ENCODE results near the gene LFNG. TPM values are rescaled to one million over a fixed set of nuclear protein-coding genes. Genes with fewer than 3 reads are reported as not detected.

LFNG gene
- total and polyA plus RNA-seq, 9 of the 15 experiments (the other 6 are each of a cell fraction or from before 2014, with no cell fraction given) = 0.03 to 0.89 (median 0.25) TPM; not detected in 1

DNA sequence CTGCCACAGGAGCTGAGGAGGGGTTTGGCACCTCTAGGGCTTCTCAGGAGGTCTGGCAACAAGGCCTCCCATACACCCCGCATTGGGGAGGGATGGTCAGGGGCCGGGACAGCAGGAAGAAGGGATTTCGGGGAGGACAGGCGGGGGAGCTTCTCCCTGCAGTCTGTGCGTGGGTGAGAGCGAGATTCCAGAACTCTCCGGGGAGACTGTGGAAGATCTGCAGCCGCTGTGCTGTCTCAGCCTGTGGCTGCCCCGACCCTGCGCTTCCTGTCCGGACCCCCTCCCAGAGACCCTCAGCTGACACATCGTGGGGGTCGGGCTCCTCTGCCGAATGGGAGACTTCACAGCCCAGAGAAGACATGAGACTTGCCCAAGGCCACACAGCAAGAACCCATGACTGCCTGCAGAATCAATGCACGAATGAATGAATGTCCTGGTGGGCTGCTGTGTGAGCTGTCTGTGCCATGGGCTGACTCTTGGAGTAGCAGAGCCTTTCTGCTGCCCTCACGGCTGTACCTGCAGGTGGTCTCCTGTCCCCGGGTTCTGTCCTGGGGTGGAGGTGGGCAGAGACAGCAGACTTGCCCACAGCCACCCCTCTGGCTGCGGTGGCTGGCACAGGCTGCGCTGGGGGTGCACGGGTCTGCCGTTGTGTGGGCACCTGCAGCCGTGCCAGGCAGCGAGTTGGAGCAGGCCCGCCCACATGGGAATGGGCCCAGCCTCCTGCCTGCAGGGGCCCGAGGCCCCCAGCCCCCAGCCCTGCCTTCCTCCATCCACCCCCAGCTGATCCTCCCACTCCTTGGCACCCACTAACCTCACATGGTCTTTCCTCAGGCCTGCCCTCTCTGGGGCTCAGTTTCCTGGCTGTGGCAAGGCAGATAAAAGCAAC lies 16.3 kb upstream of the LFNG start:
- Histone ChIP-seq H3K79me2 (ENCODE audit: control insufficient read depth, insufficient read depth, low read length) (no peaks in the 10 kb centered on the region), H4K20me1 (replicated peaks; ENCODE audit: control insufficient read depth, insufficient read depth, low read length) (no peaks in the 10 kb centered on the region), H3K9ac (ENCODE audit: insufficient read depth in 1 of 2, low read depth in 2 of 2, low read length in 2 of 2) (no peak overlapping the region), H3K27me3 (ENCODE audit: control insufficient read depth in 2 of 2, insufficient read depth in 2 of 2, low read length in 2 of 2) (peaks cover 2 to 59% of the 10 kb centered on the region in 2 experiments; a peak in 3 of 5 replicates), H3K9me3 (replicated peaks; ENCODE audit: control insufficient read depth, insufficient read depth, low read depth, low read length) (no peaks in the 10 kb centered on the region), H3K36me3 (ENCODE audit: control insufficient read depth, insufficient read depth, low read length) (no peaks in the 10 kb centered on the region), H3K9me1 (ENCODE audit: control insufficient read depth, insufficient read depth, low read length) (no peaks in the 10 kb centered on the region), H3K4me1 (replicated peaks in 1 of 2; ENCODE audit: control insufficient read depth in 2 of 2, insufficient read depth in 2 of 2, low read length in 2 of 2) (peaks cover 0 to 53% of the 10 kb centered on the region in 2 experiments; a peak in 2 of 5 replicates), H3K27ac (ENCODE audit: extremely low read depth, low read depth, low read length) (no peak overlapping the region), H3K4me3 (no peak overlapping the region), H2AFZ (ENCODE audit: low read depth, low read length) (no peak overlapping the region), H3K4me2 (ENCODE audit: insufficient read depth, low read length) (no peak overlapping the region)
- 11% methylated on average over 22 of the region's 25 CpGs for WGBS (ENCODE audit: insufficient coverage, low coverage, missing lambda C conversion rate)
- ChIA-PET CTCF (ENCODE audit: low intra/inter-chr PET ratio) (no interaction called here), POLR2A (interaction anchor here (0.7 kb wide), 1 partner anchor 308 kb away, joined by 3 read pairs; no protein-coding TSS in a partner anchor)
- DNase-seq (ENCODE audit: extremely low read depth in 1 of 4, low spot score in 3 of 4) = no peak
- TF ChIP-seq ZC3H8 (IDR thresholded peaks at IDR 0.05) (no peak), HNRNPUL1 (IDR thresholded peaks at IDR 0.05; ENCODE audit: low read length) (no peak), EGR1 (conservative IDR thresholded peaks at IDR 0.05) (peak; percentile 58), ZFP36 (IDR thresholded peaks at IDR 0.05; ENCODE audit: low read depth, low read length, partially characterized antibody) (peak; percentile 63), HDAC1 (IDR thresholded peaks at IDR 0.05) (no peak)
- TF ChIP-seq, protein P1, sequence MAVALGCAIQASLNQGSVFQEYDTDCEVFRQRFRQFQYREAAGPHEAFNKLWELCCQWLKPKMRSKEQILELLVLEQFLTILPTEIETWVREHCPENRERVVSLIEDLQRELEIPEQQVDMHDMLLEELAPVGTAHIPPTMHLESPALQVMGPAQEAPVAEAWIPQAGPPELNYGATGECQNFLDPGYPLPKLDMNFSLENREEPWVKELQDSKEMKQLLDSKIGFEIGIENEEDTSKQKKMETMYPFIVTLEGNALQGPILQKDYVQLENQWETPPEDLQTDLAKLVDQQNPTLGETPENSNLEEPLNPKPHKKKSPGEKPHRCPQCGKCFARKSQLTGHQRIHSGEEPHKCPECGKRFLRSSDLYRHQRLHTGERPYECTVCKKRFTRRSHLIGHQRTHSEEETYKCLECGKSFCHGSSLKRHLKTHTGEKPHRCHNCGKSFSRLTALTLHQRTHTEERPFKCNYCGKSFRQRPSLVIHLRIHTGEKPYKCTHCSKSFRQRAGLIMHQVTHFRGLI (CRISPR knock-in tag; IDR thresholded peaks at IDR 0.05) = no peak
- intact Hi-C loops (cut with micrococcal nuclease) = no loop called here
- no peak for FAIRE-seq
- no TSS peak for BruUV-seq (replicated peaks)
- in situ Hi-C loops (cut with MboI) = no loop called here
- ATAC-seq = no peak
